GM12801 (cell line): Measurements from ENCODE around the gene CLEC4F.

Experiments
- TF ChIP-seq, protein P1 (sequence below): IDR thresholded peaks from one replicate; pipeline ENCODE4 v1.5.1; 2011; ENCODE audit warnings: control low read depth; ENCODE audit not compliant: insufficient read length; ENCODE audit errors: extremely low read depth

Gene CLEC4F

DNA sequence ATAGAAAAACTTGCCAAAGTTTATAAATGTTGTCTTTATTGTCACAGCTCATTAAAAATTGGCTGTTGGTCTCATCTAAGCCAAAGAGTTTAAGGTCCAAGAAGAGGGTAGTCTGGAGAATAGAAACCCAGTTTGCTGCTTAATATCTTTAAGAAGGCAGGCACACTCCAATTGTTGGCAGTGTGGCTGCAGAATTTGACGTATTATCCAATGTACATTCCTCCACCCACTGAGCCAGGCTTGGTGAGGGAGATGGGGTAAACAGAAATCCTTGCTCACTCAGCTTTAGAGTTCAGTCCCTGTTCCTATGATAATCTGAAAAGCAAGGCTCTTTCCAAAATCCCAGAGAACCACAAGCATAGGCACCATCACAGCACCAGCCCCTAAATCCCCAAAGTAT lies 41.7 kb downstream of the CLEC4F start:
- TF ChIP-seq, protein P1, sequence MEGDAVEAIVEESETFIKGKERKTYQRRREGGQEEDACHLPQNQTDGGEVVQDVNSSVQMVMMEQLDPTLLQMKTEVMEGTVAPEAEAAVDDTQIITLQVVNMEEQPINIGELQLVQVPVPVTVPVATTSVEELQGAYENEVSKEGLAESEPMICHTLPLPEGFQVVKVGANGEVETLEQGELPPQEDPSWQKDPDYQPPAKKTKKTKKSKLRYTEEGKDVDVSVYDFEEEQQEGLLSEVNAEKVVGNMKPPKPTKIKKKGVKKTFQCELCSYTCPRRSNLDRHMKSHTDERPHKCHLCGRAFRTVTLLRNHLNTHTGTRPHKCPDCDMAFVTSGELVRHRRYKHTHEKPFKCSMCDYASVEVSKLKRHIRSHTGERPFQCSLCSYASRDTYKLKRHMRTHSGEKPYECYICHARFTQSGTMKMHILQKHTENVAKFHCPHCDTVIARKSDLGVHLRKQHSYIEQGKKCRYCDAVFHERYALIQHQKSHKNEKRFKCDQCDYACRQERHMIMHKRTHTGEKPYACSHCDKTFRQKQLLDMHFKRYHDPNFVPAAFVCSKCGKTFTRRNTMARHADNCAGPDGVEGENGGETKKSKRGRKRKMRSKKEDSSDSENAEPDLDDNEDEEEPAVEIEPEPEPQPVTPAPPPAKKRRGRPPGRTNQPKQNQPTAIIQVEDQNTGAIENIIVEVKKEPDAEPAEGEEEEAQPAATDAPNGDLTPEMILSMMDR: no peak

DNA sequence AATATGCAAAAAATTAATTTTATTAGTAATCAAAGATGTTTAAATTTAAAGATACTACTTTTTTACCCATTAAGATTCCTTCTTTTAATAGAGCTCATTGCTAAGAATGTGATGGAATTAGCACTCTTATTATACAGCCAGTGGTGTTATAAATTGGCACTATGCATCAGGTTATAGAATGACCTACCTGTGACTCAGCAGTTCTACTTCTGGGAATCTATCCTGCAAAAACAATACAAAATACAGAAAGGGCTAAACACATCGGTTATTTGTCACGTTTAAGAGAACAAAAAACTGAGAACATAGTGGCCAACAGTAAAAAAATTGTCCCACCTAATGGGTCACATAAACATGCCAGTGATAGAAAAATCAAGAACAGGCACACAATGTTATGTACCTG lies 42.9 kb downstream of the CLEC4F start:
- TF ChIP-seq, protein P1: no peak

DNA sequence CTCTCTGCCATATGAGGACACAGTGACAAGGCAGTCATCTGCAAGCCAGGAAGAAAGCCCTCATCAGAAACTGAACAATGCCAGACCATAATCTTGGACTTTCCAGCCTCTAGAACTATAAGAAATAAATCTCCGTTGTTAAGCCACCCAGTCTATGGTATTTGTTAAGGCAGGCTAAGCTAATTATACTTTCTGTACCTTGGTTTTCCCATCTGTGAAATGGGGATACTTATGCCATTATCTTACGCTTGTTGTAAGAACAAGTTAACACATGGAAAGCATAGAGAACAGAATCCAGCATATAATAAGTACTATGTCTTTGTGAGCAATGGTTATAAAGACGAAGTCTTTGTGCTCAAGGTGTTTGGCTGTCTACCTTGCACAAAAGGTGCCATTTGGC lies 44.1 kb downstream of the CLEC4F start:
- TF ChIP-seq, protein P1: no peak

DNA sequence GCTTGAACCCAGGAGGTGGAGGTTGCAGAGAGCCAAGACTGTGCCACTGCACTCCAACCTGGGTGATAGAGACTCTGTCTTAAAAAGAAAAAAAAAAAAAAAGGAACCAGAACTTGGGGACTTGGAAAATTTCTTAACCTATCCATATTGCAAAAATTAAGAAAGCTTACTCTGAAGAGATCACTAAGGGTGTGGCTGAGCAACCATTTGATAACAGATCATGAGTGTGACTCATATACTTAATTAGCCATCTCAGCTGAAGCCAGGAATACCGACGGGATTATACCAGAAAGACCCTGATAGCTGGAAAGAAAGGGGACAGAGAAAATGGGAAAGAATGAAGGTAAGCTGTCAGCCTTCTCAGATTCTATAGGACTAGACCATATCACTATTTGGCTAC lies 45.3 kb downstream of the CLEC4F start:
- TF ChIP-seq, protein P1: no peak

DNA sequence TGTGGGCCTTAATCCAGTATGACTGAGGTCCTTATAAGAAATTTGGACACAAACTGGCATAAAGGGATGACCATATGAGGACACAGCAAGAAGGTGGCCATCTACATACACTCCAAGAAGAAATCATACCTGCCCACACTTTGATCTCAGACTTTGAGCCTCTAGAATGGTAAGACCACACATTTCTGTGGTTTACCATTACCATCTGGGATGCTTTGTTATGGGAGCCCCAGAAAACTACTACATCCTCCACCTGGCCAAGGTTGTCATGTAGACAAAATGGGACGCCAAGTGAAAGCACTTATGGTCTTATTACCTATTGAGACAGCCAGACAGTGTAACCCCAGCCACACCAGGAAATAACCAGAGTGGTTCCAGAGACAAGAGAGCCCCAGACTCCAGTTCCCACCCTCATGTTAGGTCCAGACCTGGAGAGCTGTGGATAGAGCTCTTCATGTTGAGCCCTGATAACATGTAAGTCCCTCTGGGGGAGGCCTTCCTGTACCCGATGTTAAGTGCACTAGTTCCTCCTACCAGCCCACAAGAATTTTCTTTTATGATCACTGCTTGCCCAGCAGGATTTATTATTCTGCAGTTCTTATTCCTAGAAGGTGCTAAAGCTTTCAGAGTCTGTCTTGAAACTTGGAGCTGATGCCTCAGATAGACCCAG lies 47.8 kb downstream of the CLEC4F start:
- TF ChIP-seq, protein P1: no peak

DNA sequence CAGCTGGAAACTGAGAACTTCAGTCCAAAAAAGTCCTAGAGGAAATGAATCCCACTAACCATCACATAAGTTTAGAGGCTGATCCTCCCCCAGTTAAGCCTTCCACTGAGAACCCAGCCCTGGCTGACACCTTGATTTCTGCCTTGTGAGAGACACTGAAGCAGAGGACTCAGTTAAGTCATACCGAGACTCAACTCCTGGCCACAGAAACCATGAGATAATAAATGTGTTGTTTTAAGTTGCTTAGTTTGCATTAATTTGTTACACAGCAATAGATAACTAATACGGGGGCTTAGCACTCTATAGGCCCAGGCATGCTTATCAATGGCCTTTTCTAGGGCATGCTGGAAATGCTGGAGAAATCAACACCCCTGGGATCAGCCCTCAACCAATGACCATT lies 49.0 kb downstream of the CLEC4F start:
- TF ChIP-seq, protein P1: no peak

DNA sequence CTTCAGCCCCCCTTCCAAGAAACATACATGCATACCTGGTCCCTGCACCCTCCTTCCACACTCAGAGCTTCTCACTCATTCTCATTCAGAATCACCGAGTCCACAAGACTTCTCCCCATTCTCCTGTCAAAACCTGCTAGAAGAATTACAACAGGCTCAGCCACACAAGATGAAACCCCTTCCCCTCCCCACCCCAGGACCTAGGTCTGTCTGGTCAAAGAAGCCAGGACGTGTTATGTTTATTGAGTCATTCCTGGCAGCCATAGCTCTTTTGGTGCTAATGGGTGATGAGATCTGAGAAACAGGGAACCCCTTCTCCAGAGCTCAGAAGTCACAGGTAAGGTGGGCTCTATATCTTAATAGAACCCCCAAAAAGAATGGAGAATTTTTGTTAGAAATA lies 50.9 kb downstream of the CLEC4F start:
- TF ChIP-seq, protein P1: no peak

DNA sequence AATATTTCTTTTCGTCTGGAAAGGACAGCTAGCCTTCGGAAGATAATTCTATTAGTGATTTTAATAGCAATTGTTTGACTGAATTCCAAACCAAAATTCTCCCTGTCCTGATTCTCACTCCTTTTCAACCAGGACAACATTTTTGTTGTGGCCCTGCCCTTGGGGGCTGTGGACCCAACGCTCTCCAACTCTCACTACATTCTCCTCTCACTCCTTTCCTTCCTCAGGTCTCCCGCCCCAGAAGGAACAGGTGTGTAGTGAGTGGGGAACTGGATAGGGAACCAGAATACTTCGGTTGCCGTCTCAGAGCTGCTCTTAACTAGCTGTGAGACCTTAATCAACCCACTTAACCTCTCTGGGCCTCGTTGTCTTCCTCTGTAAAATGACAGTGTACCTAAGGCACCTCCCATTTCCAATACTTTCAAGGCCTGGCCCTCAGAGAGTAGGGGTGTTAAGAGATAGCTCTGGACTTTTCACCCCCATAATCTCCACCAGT lies 51.8 kb downstream of the CLEC4F start:
- TF ChIP-seq, protein P1: no peak
